HEK293T (cell line): ENCODE data around the gene ARNT2.

Experiments
- CTCF ChIA-PET: fragments of 350-600 bp; formaldehyde crosslinking; extraction: SDS; loops from one replicate; lab custom pipeline; 2021; ENCODE audit warnings: antibody characterized with exemption, inconsistent platforms; lab: Yijun Ruan, JAX
- POLR2A ChIA-PET: fragments of 350-600 bp; formaldehyde crosslinking; extraction: SDS; loops from one replicate; lab custom pipeline; 2020; ENCODE audit warnings: antibody characterized with exemption, inconsistent platforms; lab: Yijun Ruan, JAX
- DNase-seq: peaks from one replicate; pipeline ENCODE4 v3.0.0; 2012; ENCODE audit warnings: mixed read lengths; ENCODE audit errors: extremely low spot score
- ARNT ChIP-seq: fragments of 450-650 bp; IDR thresholded peaks from 2 replicates; pipeline ENCODE4 v1.6.1; 2017; ENCODE audit warnings: mild to moderate bottlenecking
- BHLHE40 ChIP-seq: fragments of 450-650 bp; IDR thresholded peaks from 2 replicates; pipeline ENCODE4 v1.6.1; 2016; ENCODE audit warnings: mild to moderate bottlenecking, moderate library complexity, borderline replicate concordance
- CTBP1 ChIP-seq: fragments of 450-650 bp; IDR thresholded peaks from 2 replicates; pipeline ENCODE4 v1.6.1; 2016; ENCODE audit warnings: borderline replicate concordance
- ELF4 ChIP-seq: fragments of 450-650 bp; IDR thresholded peaks from 2 replicates; pipeline ENCODE4 v1.6.1; 2017; ENCODE audit warnings: antibody characterized with exemption
- FOXA1 ChIP-seq: fragments of 450-650 bp; IDR thresholded peaks from 2 replicates; pipeline ENCODE4 v1.6.1; 2016; ENCODE audit warnings: mild to moderate bottlenecking
- FOXK2 ChIP-seq: fragments of 450-650 bp; IDR thresholded peaks from 2 replicates; pipeline ENCODE4 v1.6.1; 2016; ENCODE audit warnings: mild to moderate bottlenecking
- FOXM1 ChIP-seq: fragments of 450-650 bp; IDR thresholded peaks from 2 replicates; pipeline ENCODE4 v1.6.1; 2017; ENCODE audit warnings: mild to moderate bottlenecking, borderline replicate concordance
- HDGF ChIP-seq: fragments of 450-650 bp; IDR thresholded peaks from 2 replicates; pipeline ENCODE4 v1.6.1; 2017; ENCODE audit warnings: antibody characterized with exemption, borderline replicate concordance
- L3MBTL2 ChIP-seq: fragments of 450-650 bp; conservative IDR thresholded peaks from 2 replicates; pipeline ENCODE4 v1.6.1; 2016; ENCODE audit warnings: mild to moderate bottlenecking
- LEF1 ChIP-seq: fragments of 450-650 bp; IDR thresholded peaks from 2 replicates; pipeline ENCODE4 v1.6.1; 2017; ENCODE audit warnings: mild to moderate bottlenecking, borderline replicate concordance
- NFRKB ChIP-seq: fragments of 450-650 bp; IDR thresholded peaks from 2 replicates; pipeline ENCODE4 v1.6.1; 2016; ENCODE audit warnings: mild to moderate bottlenecking, moderate library complexity
- SP1 ChIP-seq: fragments of 450-650 bp; IDR thresholded peaks from 2 replicates; pipeline ENCODE4 v1.6.1; 2017
- SUZ12 ChIP-seq: fragments of 450-650 bp; IDR thresholded peaks from 2 replicates; pipeline ENCODE4 v1.6.1; 2016; ENCODE audit warnings: mild to moderate bottlenecking
- TARDBP ChIP-seq: fragments of 450-650 bp; IDR thresholded peaks from 2 replicates; pipeline ENCODE4 v1.6.1; 2016
- ZNF384 ChIP-seq: fragments of 450-650 bp; IDR thresholded peaks from 2 replicates; pipeline ENCODE4 v1.6.1; 2016
- TF ChIP-seq, protein P1 (sequence below): fragments of 450-650 bp; IDR thresholded peaks from 2 replicates; pipeline ENCODE4 v1.6.1; 2016

ARNT2 gene

DNA sequence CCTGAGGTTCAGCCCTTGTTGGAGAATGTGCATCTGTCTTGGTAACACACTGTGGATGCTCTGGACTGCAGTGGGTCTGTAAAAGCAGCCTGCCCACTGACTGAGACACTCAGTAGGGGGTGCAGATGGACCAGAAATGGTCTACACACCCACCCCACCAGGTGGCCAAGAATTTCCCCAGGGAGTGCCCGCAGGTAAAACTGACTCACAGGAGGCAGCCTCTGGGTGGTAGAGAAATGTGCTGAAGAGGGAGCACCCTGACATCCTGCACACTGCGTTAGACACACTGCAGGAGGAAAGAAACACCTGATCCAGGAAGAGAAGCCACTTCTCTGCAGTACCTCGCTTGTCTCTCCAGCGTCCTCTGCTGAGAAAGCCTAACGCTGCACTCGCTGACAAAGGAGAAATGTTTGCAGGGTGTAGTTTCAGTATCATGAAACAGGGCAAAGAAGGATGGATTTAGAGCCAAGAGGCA is 181.4 kb downstream of the ARNT2 start:
- no peak for DNase-seq
- CTCF ChIA-PET, result no interaction called here
- no peak for TF ChIP-seq ELF4
- TF ChIP-seq CTBP1, result no peak
- TF ChIP-seq SUZ12, result no peak
- no peak for TF ChIP-seq ARNT
- no peak for TF ChIP-seq ZNF384
- TF ChIP-seq FOXK2, result no peak
- no peak for TF ChIP-seq BHLHE40
- no peak for TF ChIP-seq LEF1
- TF ChIP-seq TARDBP, result no peak
- no peak for TF ChIP-seq NFRKB

DNA sequence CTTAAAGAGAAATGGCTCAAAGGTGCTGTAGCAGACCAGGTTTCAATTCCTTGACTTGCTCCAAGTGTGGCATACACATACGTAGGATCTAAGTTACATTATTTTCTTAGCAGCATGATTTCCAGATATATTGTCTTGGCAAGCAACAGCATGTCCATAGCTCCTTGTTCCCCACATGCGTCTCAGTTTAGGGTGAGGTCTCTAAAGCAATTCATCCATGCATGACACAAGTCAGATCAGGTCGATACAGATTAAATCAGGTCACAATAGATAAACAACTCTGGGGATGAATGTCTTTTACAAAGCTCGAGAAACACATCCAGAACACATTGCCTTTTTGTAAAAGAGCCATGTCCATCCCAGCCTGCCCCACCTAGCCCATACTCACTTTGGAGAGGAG is 182.0 kb downstream of the ARNT2 start:
- ChIA-PET POLR2A (no interaction called here), CTCF (interaction anchor here (1.1 kb wide), 1 partner anchor 10 kb away, joined by 3 read pairs; no protein-coding TSS in a partner anchor)
- no peak for TF ChIP-seq SUZ12
- no peak for TF ChIP-seq FOXK2
- TF ChIP-seq FOXA1, result no peak
- no peak for TF ChIP-seq CTBP1
- no peak for TF ChIP-seq ELF4
- no peak for TF ChIP-seq NFRKB
- TF ChIP-seq FOXM1, result no peak
- no peak for TF ChIP-seq TARDBP
- TF ChIP-seq BHLHE40, result no peak
- no peak for TF ChIP-seq HDGF
- TF ChIP-seq L3MBTL2, result no peak
- TF ChIP-seq LEF1, result no peak
- TF ChIP-seq, protein P1, sequence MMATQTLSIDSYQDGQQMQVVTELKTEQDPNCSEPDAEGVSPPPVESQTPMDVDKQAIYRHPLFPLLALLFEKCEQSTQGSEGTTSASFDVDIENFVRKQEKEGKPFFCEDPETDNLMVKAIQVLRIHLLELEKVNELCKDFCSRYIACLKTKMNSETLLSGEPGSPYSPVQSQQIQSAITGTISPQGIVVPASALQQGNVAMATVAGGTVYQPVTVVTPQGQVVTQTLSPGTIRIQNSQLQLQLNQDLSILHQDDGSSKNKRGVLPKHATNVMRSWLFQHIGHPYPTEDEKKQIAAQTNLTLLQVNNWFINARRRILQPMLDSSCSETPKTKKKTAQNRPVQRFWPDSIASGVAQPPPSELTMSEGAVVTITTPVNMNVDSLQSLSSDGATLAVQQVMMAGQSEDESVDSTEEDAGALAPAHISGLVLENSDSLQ, result no peak
- no peak for TF ChIP-seq SP1
- no peak for TF ChIP-seq ARNT
- DNase-seq, result no peak

More for the DNA sequence above, 181.4 kb downstream of the ARNT2 start:
- POLR2A ChIA-PET, result no interaction called here

DNA sequence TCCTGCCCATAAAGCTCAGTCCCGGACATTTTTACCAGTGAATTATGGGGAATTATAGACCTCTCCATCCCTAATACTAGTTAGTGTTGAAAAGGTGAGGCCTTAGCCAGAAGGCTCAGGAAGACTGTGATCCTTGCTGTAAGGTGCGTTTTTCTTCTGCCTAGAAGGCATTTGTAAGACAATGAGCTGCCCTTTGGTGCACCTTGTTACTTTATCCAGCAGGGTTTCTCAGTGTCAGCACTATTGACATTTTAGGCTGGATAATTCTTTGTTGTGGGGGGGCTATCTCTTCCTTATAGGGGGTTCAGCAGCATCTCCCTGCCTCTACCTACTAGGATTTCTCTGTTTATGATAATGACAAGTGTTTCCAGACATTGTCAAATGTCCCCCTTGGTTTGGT is 182.8 kb downstream of the ARNT2 start:
- TF ChIP-seq HDGF (no peak), FOXA1 (no peak), ARNT (no peak), SP1 (no peak), ELF4 (no peak), TARDBP (no peak), SUZ12 (no peak), ZNF384 (no peak), CTBP1 (no peak), BHLHE40 (no peak), FOXK2 (no peak), NFRKB (no peak), FOXM1 (no peak), LEF1 (no peak), L3MBTL2 (no peak)
- TF ChIP-seq, protein P1, result no peak
- no peak for DNase-seq
- CTCF ChIA-PET, result interaction anchor here (1.1 to 1.4 kb wide), 2 partner anchors 9 to 190 kb away, joined by 3 to 6 read pairs; no protein-coding TSS in a partner anchor
- POLR2A ChIA-PET, result no interaction called here

DNA sequence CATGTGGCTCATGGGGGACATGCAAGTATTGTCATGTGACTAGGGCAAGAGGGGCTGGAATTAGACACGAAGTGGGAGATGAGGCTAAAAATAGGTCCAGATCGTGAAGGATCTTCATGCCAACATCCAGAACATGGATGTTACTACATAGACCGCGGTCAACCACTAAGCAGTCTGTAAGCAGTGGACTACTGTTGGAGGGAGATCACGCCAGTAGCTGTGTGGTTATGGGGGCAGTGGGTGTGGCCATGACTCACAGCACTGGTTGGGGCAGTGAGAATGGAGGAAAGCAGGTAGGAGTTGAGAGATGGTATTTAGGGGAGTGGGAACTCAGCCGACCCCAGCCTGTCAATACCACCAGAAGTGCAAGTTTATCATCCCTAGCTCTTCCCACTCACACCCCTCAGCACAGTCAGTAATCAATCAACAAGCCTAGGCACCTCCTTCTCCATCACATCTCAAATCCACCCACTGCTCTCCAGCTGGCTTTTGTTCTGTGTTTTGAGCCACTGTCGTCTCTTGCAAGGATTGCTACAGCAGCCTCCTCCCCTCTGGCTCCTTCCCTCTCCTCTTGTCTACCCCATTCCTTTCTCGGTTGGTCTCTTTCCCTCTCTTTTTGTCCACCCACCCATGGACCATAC is 183.8 kb downstream of the ARNT2 start:
- TF ChIP-seq CTBP1, result no peak
- TF ChIP-seq BHLHE40, result no peak
- no peak for TF ChIP-seq ZNF384
- no peak for TF ChIP-seq NFRKB
- no peak for TF ChIP-seq FOXA1
- TF ChIP-seq FOXK2, result no peak
- TF ChIP-seq SUZ12, result no peak
- no peak for TF ChIP-seq ELF4
- TF ChIP-seq LEF1, result no peak
- no peak for TF ChIP-seq SP1
- no peak for TF ChIP-seq FOXM1
- TF ChIP-seq, protein P1, result no peak
- TF ChIP-seq TARDBP, result no peak
- TF ChIP-seq ARNT, result no peak
- POLR2A ChIA-PET, result no interaction called here
- CTCF ChIA-PET, result interaction anchor here (1.4 kb wide), 1 partner anchor 189 kb away, joined by 6 read pairs; no protein-coding TSS in a partner anchor
- DNase-seq, result no peak

DNA sequence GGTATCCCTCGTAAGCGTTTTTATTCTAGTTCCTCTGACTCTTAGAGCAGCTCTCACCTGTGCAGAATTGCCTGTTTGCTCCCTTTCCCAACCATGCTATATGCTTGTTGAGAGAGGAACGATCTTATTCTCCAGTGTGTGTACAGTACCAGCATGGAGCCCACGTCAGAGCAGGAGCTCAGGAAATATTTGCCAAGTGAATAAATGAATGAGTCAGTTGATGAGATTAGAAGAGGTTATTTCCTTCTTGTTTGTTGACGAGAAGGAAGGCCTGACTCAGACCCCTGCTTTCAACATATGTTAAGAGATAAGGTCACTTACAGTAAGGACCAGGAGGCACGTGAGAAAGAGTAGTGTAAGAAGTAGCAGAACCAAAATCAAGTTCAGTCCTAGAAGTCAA is 184.6 kb downstream of the ARNT2 start:
- CTCF ChIA-PET, result no interaction called here
- TF ChIP-seq, protein P1, result no peak
- TF ChIP-seq FOXA1 (no peak), SUZ12 (no peak), ELF4 (no peak), SP1 (no peak), CTBP1 (no peak), ZNF384 (no peak), NFRKB (no peak), L3MBTL2 (no peak), TARDBP (no peak), FOXM1 (no peak), FOXK2 (no peak), HDGF (no peak), LEF1 (no peak), ARNT (no peak), BHLHE40 (no peak)
- POLR2A ChIA-PET, result no interaction called here
- DNase-seq, result no peak

DNA sequence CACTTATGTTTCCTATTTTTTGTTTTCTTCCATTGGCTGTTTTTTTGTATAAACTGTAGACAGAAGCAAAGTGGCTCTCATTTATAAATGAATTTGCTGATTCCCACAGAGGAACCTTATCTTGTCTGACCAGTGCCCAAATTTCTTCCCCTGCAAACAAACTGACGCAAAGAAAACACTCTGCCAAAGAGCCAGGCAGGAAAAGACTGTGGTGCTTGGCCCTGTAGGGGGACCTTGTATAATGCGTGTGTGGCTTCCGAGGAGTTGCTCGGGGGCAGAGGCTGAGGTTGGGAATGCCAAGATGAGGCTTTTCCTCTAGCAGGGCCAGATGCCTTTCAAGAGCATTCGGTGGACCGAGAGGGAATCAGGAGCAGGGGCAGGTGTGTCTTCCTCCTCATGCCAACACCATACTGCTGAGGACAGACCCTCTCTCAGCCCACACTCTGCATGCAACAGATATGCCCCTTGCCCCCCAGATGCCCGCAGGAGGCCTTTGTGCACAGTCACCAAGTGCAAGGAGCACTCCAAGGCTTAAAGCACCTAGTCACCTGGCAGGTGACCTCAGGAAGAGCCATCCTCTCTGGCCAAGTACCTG is 186.7 kb downstream of the ARNT2 start:
- ChIA-PET POLR2A (no interaction called here), CTCF (no interaction called here)
- no peak for DNase-seq
- TF ChIP-seq CTBP1 (no peak), BHLHE40 (no peak), ZNF384 (no peak), HDGF (no peak), ARNT (no peak), LEF1 (no peak), SUZ12 (no peak), L3MBTL2 (no peak), FOXM1 (no peak), FOXA1 (no peak), ELF4 (no peak), NFRKB (no peak), TARDBP (no peak), FOXK2 (no peak), SP1 (no peak)
- TF ChIP-seq, protein P1, result no peak
